Measurements from ENCODE around the gene B9D1. TPM values are rescaled to one million over a fixed set of nuclear protein-coding genes. Genes with fewer than 3 reads are reported as not detected.

B9D1 gene
- total RNA-seq, 1 donor from 2014 or later, result 16.5 TPM

- Mint-ChIP-seq H3K27me3 (ENCODE audit: unreplicated experiment) (no peaks in the 10 kb centered on the region), H3K4me1 (ENCODE audit: unreplicated experiment) (peaks cover 43% of the 10 kb centered on the region), H3K27ac (ENCODE audit: unreplicated experiment) (peak overlapping the region; percentile 68), H3K4me3 (ENCODE audit: unreplicated experiment) (no peak overlapping the region), H3K36me3 (ENCODE audit: unreplicated experiment) (peaks cover 18% of the 10 kb centered on the region), H3K9me3 (ENCODE audit: unreplicated experiment) (no peaks in the 10 kb centered on the region)
- no peak for DNase-seq (ENCODE audit: extremely low spot score, unreplicated experiment)
- TF ChIP-seq CTCF (IDR thresholded peaks at IDR 0.05), result no peak
Observed at GRCh38 chr17:19329839-19330238, 32.7 kb downstream of the B9D1 start.

- TF ChIP-seq CTCF (IDR thresholded peaks at IDR 0.05), result no peak
- H3K27ac Mint-ChIP-seq (ENCODE audit: unreplicated experiment), result no peak overlapping the region
- DNase-seq (ENCODE audit: extremely low spot score, unreplicated experiment), result no peak
- H3K4me1 Mint-ChIP-seq (ENCODE audit: unreplicated experiment), result peaks cover 41% of the 10 kb centered on the region
- H3K36me3 Mint-ChIP-seq (ENCODE audit: unreplicated experiment), result peaks cover 20% of the 10 kb centered on the region
- no peak overlapping the region for H3K4me3 Mint-ChIP-seq (ENCODE audit: unreplicated experiment)
- no peaks in the 10 kb centered on the region for H3K27me3 Mint-ChIP-seq (ENCODE audit: unreplicated experiment)
- H3K9me3 Mint-ChIP-seq (ENCODE audit: unreplicated experiment), result no peaks in the 10 kb centered on the region
Observed at GRCh38 chr17:19329136-19329535, 33.4 kb downstream of the B9D1 start.

GRCh38 chr17:19328441-19329061 lies 34.0 kb downstream of the B9D1 start:
- Mint-ChIP-seq H3K9me3 (ENCODE audit: unreplicated experiment) (no peaks in the 10 kb centered on the region), H3K27ac (ENCODE audit: unreplicated experiment) (no peak overlapping the region), H3K4me3 (ENCODE audit: unreplicated experiment) (no peak overlapping the region), H3K4me1 (ENCODE audit: unreplicated experiment) (peaks cover 41% of the 10 kb centered on the region), H3K27me3 (ENCODE audit: unreplicated experiment) (no peaks in the 10 kb centered on the region), H3K36me3 (ENCODE audit: unreplicated experiment) (peaks cover 24% of the 10 kb centered on the region)
- no peak for TF ChIP-seq CTCF (IDR thresholded peaks at IDR 0.05)
- no peak for DNase-seq (ENCODE audit: extremely low spot score, unreplicated experiment)

GRCh38 chr17:19327031-19327783 lies 35.3 kb downstream of the B9D1 start:
- Mint-ChIP-seq H3K36me3 (ENCODE audit: unreplicated experiment) (peaks cover 28% of the 10 kb centered on the region), H3K4me1 (ENCODE audit: unreplicated experiment) (peaks cover 35% of the 10 kb centered on the region), H3K4me3 (ENCODE audit: unreplicated experiment) (no peak overlapping the region), H3K27ac (ENCODE audit: unreplicated experiment) (peak overlapping the region; percentile 64), H3K27me3 (ENCODE audit: unreplicated experiment) (no peaks in the 10 kb centered on the region), H3K9me3 (ENCODE audit: unreplicated experiment) (no peaks in the 10 kb centered on the region)
- DNase-seq (ENCODE audit: extremely low spot score, unreplicated experiment), result no peak
- no peak for TF ChIP-seq CTCF (IDR thresholded peaks at IDR 0.05)

GRCh38 chr17:19325542-19325941 lies 37.0 kb downstream of the B9D1 start:
- Mint-ChIP-seq H3K9me3 (ENCODE audit: unreplicated experiment) (no peaks in the 10 kb centered on the region), H3K36me3 (ENCODE audit: unreplicated experiment) (peaks cover 28% of the 10 kb centered on the region), H3K27ac (ENCODE audit: unreplicated experiment) (no peak overlapping the region), H3K27me3 (ENCODE audit: unreplicated experiment) (no peaks in the 10 kb centered on the region), H3K4me3 (ENCODE audit: unreplicated experiment) (no peak overlapping the region), H3K4me1 (ENCODE audit: unreplicated experiment) (peaks cover 18% of the 10 kb centered on the region)
- no peak for TF ChIP-seq CTCF (IDR thresholded peaks at IDR 0.05)
- DNase-seq (ENCODE audit: extremely low spot score, unreplicated experiment), result no peak
